ENCODE data around the gene MVD.

DNA sequence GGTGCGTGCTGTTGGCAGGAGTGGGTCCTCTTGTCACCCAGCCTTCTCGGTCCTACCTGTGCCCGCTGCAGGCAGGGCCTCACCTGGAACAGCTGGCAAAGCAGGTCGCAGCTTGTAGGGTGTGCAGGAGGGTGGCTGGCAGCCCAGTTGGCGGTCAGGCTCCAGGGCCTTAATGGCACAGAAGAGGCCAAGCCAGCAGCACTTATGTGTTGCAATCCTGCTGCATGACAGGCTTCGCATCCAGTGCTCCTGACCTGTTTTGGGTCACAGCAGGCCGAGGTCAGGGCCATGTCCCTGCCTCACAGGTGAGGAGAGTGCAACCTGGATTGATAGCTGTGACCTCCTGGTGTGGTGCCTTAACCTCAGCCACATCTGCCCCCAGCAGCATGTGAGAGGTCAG lies 60.8 kb downstream of the MVD start:
- TF ChIP-seq, protein P1, sequence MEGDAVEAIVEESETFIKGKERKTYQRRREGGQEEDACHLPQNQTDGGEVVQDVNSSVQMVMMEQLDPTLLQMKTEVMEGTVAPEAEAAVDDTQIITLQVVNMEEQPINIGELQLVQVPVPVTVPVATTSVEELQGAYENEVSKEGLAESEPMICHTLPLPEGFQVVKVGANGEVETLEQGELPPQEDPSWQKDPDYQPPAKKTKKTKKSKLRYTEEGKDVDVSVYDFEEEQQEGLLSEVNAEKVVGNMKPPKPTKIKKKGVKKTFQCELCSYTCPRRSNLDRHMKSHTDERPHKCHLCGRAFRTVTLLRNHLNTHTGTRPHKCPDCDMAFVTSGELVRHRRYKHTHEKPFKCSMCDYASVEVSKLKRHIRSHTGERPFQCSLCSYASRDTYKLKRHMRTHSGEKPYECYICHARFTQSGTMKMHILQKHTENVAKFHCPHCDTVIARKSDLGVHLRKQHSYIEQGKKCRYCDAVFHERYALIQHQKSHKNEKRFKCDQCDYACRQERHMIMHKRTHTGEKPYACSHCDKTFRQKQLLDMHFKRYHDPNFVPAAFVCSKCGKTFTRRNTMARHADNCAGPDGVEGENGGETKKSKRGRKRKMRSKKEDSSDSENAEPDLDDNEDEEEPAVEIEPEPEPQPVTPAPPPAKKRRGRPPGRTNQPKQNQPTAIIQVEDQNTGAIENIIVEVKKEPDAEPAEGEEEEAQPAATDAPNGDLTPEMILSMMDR (IDR thresholded peaks at IDR 0.05; ENCODE audit: low read length): no peak
- no peak for TF ChIP-seq EZH2 (IDR thresholded peaks at IDR 0.05; ENCODE audit: borderline replicate concordance, low read length)

Measured in OCI-LY1 (cell line).